Stimulated activated CD8-positive, alpha-beta memory T cell treated with anti-CD3 and anti-CD28 coated beads, Interleukin-12 subunit alpha, Interleukin-12 subunit beta, amount 100 ng/mL, for 4 hours (primary cell): Measurements from ENCODE around the gene TBCK.

Source experiments
- DNase-seq: peaks from one replicate; pipeline ENCODE4 v3.0.0-alpha.2; 2020; ENCODE audit warnings: low read depth

TBCK gene

DNA sequence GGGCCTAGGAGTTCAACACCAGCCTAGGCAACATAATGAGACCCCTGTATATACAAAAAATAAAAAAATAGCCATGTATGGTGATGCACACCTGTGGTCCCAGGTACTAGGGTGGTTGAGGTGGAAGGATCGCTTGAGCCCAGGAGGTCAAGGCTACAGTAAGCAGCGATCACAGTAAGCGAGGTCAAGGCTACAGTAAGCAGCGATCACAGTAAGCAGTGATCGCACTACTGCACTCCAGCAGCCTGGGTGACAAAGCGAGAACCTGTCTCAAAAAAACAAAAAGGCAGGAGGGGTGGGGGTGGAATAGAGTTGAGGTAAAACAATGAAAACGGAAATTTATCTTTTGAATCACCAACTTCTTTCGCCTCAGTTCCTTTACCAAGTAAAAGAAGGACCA lies 29.4 kb downstream of the TBCK start:
- no peak for DNase-seq

DNA sequence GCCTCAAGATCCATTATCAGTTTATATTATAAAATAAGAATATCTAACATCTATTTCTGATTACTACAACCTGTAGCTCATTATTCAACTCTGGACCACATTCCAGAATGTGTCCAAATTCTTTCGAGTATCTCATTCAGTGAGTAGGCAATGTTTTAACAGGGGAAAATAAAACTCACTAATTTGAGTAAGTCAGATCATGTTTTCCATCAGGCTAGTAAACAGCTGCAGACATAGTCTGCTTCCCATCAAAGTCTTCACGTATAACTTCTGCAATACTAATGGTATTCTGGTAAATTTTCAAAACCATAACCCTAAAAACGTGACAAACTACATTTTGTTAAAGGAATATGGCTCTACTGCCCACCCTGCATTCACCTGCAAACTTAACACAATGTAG lies 31.8 kb downstream of the TBCK start:
- no peak for DNase-seq

DNA sequence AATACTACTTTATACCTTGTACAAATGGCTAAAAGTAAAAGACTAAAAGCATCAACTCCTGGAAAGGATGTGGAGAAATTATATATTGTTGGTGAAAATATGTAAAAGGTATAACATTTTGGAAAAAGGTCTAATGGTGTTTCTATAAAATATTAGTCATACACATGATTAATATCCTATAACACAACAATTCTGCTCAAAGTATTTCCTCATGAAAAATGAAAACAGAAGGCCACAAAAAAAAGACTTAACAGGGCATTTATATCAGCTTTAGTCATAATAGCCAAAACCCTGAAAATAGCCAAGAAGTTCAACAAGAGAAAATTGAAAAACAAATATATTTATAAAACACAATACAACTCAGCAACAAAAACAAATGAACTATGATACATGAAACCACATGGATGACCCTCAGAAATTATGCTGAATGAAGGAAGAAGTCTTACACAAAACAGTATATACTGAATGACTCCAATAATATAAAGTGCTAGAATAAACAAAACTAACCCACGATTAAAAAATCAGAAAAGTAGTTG lies 38.8 kb downstream of the TBCK start:
- no peak for DNase-seq

DNA sequence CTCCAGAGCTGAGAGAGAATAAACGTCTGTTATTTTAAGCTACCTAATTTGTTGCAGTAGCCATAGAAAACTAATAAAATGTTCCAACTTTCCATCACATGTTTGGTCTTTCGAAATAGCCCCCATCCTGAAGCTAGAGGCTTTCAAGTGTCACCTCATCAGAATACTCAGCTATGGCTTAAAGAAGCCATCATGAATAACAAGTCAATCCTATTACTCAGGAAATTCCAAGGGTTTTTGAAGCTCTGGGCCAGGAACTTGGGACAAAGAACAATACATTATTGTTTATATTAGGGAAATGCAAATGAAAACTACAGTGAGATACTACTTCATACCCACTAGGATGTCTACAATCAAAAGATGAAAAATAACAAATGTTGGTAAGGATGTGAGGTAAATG lies 42.2 kb downstream of the TBCK start:
- DNase-seq = no peak

DNA sequence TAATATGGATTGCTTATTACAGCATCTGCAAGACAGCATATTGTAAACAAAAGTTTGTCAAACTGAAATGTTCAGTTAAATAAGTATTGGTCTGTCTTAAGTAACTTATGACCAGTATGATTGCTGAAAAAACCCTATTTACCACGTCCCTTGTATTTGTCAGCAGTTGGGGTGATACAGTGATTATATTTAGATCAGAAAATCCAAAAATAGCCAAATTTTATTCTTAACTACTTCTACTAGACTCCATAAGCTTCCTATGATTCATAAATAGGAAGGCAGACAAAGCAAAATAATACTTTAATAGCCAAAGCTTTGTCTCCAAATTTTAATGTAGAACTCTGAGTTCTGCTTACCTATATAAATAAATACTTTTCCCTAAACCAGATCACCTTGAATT lies 45.3 kb downstream of the TBCK start:
- DNase-seq = no peak

DNA sequence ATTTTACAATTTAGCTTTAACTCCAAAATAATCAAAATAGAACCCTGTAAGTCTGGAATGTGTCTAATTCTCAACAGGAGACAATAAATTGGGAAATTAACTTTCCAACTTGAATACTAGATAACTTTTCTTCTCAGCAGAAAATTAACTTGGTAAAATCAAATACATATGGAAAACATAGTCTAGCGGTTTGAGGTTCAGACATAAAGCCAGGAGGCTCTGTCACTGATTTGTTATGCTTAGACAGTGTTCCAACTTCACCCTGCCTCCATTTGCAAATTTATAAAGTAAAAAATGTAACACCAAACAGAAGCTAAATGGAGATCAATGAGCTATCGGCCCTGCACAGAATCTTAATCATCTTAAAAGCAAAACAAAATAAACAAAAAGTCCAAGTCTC lies 46.3 kb downstream of the TBCK start:
- no peak for DNase-seq

DNA sequence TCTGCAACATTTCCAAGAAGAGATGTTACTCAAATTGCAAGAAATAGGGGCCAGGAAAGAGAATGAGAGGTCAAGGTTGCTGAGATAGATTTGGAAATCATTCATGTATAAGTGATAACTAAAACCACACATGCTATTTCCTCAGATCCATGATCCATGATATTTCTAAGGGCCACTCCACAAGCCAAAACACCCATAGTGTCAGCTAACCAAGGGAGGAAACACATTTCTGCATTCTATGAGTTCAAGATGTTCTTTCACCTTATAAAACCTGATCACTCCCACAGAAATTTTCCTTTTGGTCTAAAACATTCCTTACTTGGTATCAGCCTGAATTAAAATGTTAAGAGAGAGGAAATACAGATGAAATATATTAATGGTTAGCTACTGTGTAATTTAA lies 47.2 kb downstream of the TBCK start:
- DNase-seq = no peak

DNA sequence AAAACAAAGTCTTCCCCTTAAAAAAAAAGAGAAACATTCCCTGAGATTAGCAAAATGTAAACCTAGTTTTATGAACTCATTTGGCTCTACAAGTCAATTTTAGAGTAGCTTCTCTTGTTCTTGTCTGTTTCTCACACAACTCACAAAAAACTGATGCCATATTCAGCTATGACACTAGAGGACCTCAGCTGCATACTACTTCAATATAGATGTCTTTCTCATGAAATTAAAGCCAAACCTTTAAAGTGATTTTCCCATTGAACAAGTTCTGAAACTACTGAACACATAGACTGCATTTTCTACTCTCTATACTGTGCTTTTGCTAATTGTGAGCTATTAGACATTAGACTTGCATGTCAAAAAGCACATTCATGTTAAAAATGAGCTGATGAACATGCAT lies 49.8 kb downstream of the TBCK start:
- no peak for DNase-seq

DNA sequence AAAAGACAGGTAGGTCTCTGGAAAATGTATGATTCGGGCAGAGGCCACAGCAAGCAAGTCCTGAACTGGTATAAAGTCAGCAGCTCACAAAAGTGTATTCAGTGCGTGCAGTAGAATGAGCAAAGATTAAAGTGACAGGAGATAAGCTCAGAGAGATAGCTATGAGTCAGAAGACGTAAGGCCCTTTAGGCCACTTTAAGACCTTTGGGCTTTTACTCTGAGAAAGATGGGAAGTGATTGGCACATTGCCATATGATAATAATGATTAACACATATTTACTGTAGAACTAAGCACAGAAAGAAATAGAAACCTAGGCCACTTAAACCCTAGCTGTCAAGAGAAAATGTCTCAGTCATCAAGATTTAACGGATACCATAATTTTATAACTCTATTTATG lies 51.7 kb downstream of the TBCK start:
- DNase-seq = no peak

DNA sequence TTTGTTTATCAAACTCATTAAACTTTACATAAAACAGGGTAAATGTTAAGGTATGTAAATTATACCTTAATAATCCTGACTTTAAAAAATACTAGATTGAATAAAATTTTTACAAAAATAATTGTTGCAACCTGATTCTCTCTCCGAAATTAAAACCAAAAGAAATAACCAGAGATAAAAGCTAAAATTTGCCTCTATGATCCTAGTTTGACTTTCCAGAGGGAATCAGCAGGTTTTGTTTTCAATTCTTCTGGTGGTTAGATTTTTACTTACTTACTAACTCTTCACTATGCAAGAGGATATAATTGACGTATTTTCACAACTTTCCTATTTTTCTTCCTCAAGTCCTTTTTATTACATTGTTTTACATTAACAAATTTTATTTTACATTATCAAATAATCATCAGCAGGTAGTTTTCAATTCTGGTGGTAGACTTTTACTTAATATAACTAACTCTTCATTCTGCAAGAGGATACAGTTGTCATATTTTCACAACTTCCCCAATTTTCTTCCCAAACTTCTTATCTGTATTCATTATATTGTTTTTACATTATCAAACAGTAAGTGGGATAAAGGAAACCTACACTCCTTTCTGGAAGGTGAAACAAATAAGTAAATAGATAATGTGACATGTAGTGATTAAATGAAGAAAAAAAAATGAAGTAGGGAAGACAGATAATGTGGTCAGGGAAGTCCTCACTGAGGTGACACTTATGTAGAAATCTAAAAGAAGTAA lies 52.2 kb downstream of the TBCK start:
- no peak for DNase-seq

DNA sequence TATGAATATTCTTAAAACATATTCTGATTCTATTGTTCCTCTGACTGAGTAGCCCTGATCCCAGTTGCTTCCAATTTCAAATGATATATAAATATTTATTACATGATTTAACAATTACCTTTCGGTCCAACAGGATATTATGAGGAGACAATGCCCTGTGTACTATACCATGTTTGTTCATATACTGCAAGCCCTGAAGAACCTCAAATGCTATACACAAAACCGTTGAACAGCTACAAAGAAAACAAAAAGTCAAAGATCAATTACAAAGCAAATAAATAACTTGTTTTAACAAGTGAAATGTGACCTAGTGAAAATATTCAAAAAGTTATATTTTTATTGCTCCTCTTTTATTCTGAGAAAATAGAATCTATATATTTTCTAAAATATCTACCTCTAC lies 54.0 kb downstream of the TBCK start:
- DNase-seq = no peak

DNA sequence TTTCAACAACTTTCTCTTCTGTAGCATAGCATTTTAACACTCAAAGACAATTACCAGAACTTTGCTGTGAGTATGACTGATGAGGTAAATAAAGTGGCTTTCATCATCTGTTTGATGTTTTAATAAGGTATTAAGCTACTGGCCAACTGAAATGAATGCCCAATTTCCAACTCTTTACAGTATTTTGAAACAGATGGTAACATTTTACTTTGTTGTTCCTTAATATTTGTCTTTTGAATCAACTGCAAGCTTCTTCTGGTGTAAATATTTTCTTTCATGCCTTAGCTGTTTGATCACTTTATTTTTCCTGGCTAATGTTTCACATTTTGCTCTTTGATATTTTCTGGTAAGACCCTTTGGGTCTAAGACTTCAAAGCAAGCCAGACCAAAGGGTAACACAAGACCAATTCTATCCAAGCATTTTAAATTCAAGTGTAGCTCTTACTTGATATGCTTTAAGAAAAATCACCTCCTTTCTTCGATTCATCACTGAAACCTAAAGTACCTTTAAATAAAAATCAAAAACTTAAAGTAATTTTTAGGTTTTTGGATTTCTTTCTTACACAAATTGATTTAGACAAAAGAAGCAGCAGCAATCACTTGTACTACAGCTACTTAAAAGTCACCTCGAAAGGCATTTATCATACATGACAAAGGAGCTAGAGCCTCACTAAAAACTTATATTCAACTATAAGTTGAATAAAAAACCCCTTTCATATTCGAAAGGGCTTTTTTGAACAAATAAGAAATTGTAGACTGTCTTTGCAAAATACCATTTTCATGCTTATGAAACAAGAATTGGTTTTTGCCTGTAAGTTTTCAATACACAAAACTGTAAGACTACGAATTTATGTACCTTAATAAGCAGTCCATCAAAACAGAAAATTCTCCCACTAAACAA lies 57.6 kb downstream of the TBCK start:
- DNase-seq = no peak

DNA sequence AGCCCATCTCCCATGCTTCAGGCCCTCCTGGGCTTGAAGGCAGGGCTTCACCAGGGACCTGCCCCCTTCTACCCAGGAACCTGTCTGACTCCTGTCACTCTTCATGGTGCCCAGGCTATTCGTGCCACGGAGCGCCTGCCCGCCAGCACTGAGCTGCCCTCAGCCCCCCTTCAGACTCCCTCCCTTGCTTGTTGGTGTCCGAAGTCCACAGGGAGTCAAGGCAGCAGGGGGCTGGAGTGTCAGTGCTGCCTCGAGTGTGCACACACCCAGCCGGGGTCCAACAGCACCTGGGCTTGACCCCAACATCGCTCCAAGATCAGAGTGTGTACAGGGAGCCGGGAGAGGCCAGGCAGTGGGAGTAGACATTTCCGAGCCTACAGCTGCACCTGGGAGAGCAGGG lies 59.8 kb downstream of the TBCK start:
- DNase-seq = no peak

DNA sequence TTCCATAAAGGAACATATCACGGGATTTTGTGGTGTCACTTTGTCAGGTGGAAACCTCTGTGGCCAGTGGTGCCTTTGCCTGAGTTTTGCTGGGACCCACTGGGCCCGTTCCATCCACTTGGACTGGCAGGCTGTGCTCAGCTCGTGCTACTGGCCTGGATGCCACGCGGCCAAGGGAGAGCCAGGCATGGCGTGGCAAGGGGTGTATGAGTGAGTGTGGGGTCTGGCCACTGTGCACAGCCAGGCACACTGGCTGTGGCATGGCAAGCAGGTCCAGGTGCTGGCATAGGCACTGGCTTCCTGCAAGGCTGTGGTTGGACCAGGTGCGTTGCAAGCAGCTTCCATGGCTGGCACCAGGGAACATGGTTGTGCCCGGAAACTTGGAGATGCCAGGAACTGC lies 60.8 kb downstream of the TBCK start:
- no peak for DNase-seq

DNA sequence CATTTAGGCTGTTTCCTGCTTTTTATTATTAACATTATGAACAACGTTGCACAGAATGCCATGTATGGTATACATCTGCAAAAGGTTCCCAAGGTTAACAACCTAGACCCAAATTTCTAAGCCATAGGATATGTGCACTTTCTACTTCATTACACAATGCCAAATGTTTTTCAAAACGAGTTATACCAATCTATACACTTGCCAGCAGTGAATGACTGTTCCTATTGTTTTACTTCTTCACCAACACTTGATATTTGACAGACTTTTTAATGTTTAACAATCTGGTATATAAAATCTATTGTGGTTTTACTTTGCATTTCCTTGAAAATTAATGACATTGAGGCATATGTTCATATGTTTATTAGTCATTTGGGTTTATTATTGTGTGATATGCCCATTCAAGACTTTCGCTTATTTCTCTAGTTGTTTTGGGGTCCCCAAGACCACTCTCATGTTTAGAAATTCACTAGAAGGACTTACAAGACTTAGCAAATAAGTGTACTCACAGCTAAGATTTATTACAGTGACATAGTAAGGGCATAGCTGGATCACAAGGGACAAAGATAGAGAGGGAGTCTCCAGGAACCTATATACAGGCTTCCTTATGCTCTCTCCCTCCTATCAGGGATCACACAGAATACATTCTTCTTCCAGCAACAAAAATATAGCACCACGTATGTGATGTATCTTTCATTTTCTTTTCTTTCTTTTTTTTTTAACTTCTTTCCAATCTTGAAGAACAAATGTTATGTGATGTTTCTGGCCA lies 62.5 kb downstream of the TBCK start:
- DNase-seq = no peak

DNA sequence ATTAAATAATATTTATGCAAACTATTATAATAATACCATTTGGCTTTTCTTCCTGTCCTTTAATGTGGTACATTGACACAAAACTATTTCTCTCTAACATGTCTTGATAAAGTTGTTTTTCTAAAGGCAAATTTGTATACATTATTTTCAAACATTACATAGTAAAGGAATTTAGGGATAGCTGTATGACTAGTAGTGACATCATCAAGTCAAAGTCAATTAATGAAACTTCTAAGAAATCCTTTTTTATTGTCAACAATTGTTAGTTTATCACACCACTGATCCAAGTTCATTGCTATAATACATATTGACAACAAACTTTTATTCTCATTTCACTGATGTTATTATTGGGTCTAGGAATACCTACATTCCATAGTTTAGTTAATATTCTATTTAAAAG lies 68.4 kb downstream of the TBCK start:
- no peak for DNase-seq

DNA sequence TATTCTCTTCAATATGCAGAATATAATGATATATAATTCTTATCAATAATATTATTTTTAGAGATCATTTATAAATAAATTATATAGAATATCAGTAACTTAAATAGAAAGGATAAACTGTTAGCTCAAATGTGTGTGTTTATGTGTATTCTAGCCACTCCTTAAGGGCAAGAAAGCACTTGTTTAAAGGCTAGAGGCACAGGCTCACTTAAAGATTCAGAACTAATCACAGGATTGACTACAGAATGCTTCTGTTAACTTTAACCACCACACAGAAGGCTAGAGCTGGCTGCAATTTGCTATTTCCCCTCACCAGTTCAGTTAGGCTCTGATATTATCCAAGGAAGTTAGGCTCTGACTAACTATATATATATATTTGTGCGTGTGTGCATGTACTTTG lies 69.6 kb downstream of the TBCK start:
- no peak for DNase-seq

DNA sequence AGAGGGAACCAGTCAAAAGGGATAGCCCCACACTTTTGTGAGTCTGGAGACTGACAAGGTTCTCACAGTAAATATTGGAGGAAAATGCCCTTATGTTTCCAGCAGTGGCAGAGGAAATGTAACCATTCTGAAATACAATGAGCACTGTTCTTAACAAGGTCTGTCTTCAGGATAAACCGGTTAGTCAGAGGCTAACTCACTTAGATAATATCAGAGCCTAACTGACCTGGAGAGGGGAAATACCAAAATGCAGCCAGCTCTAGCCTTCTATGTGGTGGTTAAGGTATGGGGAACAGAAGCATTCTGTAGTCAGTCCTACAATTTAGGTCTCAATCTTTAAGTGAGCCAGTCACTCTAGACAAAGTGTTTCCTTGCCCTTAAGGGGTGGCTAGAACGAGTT lies 70.8 kb downstream of the TBCK start:
- DNase-seq = no peak

DNA sequence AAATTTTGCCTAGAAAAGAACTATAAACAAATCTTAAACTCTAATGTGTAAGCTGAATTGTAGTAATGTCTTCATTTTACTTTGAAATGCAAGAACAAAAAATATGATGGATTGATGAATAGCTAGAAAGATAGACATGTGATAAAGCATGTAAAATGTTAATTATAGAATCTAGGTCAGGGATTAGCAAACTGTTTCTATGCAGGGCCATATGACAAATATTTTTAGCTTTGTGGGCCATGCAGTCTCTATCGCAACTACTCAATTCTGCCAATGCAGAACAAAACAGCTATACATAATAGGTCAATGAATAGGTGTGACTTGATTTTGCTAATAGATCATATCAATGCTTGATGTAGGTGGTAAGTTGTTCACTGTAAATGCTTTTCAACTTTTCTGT lies 75.3 kb downstream of the TBCK start:
- DNase-seq = no peak

DNA sequence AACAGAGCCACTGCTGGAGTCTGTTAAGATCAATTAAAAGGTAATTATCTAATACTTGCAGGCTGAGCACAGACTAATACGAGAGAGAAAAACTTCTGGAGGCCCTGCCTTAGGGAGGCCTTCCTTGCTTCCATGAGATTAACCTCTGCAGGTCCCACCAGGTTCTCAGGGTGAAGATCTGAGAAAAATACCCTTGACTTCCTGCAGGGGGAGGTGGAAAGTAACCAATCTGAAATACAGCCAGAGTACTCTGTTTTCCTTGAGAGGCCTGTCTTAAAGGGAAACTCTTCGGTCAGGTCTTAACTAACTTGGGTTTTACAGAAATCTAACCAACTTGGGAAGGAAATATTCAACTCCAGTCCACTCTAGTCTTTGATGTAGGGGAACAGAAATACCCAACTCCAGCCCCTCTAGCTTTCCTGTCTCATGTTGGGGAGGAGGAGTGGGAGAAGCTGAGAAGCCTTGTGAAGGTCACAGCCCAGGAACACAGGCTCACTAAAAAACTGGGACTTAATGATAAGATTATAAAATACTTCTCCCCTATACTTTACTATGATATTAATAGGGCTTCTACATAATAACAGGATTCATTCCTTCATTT lies 77.1 kb downstream of the TBCK start:
- DNase-seq = no peak

DNA sequence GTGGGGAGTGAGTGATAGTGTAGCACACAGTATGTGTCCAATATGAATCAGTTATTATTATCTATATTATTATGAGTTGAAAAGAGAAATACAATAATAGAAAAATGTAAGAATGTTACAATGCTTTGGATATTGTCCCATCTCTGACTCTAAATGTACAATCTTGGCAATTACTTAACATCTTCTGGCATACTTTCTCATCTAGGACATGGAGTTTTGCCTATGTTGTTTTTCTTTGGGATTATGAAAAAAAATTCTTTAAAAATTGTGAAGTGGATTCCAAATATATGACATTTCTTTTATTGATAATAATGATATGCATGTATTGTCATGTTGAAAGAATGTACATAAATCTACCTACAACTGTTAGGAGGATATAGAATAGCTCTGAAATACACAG lies 84.1 kb downstream of the TBCK start:
- DNase-seq = no peak

DNA sequence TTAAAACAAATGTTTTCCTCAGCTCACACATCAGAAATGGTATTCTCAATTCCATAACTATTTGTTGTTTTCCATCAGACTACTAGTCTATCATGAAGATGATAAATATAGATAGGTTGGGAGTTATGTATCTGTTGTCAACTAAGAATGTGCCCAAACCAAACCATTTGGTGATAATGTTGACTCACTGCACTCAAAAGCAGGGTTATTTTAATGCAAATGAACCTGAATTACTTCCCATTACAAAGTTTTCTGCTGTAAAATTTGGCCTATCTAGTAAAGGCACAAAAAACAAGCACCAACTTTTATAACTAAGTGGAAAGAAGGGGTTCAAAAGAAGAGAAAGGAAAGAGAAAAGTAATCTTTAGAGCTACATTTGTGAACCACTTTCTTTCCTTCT lies 93.5 kb downstream of the TBCK start:
- no peak for DNase-seq
